NCI-H2107 (cell line): ENCODE results near the gene SIK3.
"Not testable (repeated sequence)": the region's sequence is repeated elsewhere in the genome, so short reads cannot be mapped to it uniquely, and the experiment has no call there.

Source experiments
- DNase-seq: peaks from one replicate; lab custom pipeline; 2025; lab: John Stamatoyannopoulos, UW

Gene SIK3

DNA sequence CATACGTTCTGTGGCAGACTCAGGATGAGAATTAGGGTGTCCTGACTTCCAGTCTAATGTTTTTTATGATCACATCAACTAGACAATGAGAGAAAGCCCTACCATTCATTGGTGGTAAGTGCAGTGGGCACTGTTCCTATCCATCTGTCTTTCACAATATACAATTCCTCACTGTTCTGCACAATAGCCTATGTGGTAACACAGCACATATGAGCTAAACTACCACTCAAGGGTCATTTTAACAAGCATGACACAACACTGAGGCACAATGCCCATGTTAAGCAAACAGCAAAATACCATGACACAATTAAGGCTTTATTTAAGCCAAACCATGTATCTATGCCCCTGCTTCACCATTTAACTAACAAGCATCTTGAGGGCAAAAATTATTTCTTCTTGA is 52.3 kb downstream of the SIK3 start:
- no peak for DNase-seq

DNA sequence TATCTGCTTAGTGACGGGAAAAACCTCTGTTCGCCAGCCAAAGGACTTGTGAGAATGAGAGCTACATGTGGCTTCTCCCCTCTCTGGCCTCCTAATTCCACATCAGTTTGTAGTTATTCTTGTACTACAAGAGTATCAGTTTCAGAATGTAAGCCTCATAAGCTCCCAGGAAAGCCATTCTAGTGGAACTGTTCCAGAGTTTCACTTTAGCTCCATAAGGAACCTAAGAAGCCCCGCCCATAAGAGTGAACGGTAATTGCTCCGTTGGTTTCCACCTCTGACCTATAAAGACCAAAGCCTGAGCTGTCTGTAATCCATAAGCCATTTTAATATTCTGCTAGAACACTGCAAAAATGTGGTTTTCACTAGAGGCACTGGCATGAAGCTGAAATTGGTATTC is 53.0 kb downstream of the SIK3 start:
- no peak for DNase-seq

DNA sequence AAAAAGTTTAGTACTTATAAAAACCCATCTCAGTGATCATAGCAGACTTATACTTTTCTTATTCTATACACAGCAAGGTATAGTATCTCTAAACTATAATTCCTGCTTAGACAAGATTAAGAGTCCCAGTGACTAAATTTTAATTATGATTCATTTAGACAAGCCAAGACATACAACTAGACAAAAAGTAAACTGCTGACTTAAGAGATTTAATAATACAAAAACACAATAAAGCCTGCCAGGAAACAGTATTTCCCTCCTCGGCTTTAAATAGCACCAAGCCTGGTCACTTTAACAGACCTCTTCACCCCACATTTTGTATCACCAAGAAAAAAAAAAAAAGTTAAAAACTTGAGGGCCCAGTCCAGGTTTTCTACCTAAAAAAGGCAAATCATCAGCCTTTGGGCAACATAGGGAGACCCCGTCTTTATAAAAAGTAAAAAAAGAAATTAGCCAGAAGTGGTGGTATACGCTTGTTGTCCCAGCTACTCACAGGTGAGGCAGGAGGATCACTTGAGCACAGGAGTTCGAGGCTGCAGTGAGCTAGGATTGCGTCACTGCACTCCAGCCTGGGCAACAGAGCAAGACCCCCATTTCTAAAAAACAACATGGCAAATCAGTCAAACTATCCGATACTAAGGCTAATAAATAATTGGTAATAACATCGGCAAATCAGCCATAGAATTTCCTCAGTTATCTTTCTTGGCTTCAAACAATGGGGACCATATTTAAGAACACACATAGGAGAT is 53.8 kb downstream of the SIK3 start:
- DNase-seq: no peak

DNA sequence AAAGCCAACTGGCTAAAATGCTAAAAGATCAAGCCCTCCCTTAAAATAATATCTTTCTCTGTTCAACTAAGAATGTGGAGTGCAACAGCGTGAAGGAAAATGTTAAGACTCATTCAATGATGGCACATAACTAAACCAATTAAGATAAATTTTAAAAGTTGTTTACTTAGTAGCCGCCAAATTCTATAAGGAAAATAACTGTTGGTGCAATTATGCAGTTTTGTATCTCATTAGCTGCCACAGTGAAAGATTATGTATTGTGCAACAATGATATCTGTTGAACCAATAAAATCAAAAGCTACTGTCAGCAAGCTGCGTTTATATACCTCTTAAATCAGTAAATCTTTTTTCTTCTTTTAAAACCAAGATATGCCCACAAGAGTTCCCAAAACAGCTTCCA is 55.5 kb downstream of the SIK3 start:
- DNase-seq: no peak

DNA sequence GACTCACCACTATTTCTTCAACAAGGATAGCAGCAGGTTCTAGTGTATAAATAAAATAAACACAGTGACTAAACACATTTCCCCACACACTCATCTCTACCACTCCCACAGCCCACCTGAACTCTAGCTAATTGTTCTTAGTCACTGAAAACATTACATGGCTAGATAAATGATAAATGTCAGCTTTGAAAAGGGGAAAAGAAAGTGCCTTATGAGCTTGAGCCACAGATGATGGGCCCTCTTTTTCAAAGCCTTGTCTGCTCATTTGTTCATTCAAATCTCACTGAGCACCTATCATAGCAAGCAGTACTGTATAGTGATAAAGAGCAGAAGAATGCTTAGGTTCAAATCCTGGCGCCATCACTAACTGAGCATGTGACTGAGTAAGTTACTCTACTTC is 58.3 kb downstream of the SIK3 start:
- no peak for DNase-seq

DNA sequence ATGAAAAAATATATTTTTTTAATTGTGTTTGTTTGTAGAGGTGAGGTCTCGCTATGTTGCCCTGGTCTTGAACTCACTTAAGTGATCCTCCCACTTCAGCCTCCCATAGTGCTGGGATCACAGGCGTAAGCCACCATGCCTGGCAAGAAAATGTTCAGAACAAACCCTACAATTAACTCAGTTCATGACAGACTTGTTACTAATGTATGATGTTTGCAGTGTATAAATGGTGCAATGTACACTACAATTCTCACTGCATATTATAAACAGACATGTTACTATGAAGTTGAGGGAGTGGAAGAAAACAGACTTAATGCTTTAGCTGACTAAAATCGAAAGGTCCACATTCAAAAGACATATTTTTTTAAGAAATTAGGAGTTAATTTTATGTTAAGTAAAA is 59.0 kb downstream of the SIK3 start:
- DNase-seq: no peak

DNA sequence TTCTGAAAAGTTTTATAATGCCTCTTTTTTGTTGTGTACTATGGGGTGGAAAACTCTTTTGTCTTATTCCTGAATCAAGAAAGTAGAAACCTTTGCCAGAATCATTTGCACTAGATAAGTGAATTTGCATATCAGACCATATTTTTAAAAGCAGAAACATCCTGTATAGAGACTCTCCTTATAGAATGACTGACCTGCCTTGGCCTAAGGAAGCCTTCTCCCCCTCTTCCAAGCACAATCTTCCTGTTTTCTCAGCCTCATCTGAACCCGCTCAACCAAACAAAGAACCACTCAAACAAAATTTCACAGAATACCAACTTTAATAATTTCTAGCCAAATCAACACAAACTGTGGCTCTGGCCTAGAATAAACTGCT is 60.3 kb downstream of the SIK3 start:
- no peak for DNase-seq

DNA sequence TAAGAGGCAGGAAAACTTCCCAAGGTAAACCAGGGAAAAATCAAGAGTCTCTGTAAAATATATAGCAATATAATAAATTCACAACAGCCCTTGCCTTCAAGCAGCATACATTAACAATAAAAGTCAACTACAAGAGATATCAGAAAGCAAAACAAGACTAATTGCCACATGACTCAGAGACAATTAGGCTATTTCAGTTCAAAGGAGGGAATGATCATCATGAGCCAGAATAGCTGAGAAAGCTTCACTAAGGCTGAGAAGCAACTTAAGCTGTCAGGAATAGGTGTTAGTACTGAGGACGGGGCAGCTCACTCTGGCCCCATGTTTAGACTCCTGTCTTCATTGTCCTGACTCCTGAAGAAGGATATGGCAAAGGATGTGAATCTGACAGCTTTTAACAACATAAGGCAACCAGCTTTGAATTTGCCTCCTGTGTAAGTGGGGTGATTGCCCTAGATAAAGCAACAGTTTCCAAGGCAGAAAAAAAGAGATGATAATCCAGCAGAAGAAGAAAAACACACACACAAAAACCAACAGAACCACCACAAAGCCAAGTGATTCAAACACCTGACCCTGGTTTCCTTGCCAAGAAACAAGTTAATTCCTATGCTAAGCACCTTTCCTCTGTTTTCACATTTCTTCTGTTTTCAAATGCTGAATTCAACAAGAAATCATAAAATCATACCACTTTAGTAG is 60.8 kb downstream of the SIK3 start:
- no peak for DNase-seq

DNA sequence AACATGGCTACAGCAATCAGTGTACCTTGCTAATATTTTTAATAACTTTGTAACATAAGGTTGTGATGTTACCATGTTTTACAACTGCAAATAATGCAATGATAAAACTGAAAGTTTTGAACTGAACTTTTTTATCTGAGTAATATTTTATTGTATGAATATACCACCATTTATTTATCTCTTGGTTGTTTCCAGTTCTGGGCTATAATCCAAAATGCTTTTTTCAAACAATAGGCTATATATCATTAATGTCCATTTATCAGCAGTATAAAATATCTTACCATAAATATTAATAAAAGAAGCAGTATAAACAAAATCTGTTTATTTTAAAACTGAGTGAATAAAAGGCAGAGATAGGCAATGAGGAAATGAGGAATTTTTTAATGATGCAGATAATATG is 63.3 kb downstream of the SIK3 start:
- no peak for DNase-seq

DNA sequence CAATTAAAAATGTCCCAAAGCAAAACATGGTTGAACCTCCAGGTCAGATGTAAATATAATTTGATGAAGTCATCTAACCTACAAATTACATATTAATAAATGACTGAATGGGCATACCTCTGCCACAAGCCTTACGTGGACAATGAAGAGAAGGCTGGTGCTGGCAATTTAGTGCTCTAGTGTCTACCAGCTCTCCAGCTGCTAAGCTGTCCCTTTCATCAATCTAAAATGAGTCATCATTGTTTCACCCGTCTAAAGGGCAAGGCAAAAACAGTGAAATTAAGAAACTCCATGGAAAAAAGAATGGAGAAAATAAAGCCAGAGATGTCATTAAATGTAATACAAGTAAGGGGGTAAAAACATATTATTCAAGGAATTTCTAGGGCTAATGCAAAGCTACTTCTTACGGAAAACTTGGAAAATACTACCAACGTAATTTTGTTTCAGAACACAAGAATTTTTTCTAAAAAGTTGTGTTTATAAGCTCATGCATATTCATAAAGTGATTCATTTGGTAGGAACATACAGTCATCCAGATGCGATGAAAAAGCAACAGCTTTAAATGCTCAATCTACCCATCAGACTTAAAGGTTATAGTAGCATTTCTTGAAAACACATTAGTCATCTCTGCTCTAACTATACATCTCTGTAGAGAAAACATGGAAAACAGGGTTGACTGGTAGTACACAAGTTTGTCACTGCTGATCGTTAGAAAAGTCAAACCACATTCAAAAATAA is 71.5 kb downstream of the SIK3 start:
- DNase-seq: no peak

DNA sequence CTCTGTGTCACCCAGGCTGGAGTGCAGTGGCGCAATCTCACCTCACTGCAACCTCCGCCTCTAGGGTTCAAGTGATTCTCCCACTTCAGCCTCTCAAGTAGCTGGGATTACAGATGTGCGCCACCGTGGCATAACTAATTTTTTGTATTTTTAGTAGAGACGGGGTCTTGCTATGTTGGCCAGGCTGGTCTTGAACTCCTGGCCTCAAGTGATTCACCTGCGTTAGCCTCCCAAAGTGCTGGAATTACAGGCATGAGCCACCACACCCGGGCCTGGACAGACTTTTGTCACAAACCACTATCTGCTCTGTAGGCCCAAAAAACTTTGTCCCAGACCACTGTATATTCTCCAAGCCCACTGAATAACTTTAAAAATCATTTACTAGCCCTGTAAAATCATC is 74.5 kb downstream of the SIK3 start:
- DNase-seq: not testable (repeated sequence)

DNA sequence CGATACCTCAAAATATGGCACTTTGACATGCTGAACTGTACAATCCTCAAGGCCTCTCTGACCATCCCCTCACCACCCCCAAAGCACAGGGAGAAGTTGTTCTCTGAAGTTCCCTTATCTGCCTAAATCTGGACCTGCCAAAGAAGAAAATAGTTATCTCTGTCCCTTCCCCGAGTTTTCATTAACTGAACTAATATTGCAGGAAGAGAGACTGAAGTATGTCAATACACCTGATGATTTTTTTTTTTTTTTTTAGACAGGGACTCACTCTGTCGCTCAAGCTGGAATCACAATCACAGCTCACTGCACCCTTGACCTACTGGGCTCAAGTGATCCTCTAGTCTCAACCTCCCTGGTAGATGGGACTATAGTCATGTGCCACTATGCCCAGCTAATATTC is 75.0 kb downstream of the SIK3 start:
- no peak for DNase-seq

DNA sequence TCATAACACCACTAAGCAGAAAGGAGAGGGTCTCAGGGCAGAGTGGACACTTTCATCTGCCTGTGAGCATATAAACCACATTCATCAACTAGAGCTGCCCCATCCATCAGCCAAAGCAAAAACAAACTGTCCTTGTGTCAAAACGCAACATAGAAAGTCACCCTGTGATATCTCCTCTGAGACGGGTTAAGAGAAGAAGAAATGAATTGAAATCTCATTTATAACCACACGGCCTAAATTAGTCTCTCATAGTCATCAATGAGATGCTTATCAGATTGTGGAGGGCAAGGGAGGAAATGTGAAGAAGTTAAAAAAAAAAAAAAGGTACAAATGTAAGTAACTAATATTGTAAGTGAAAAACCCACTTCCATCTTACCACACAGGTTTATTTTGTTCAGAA is 75.7 kb downstream of the SIK3 start:
- DNase-seq: no peak

DNA sequence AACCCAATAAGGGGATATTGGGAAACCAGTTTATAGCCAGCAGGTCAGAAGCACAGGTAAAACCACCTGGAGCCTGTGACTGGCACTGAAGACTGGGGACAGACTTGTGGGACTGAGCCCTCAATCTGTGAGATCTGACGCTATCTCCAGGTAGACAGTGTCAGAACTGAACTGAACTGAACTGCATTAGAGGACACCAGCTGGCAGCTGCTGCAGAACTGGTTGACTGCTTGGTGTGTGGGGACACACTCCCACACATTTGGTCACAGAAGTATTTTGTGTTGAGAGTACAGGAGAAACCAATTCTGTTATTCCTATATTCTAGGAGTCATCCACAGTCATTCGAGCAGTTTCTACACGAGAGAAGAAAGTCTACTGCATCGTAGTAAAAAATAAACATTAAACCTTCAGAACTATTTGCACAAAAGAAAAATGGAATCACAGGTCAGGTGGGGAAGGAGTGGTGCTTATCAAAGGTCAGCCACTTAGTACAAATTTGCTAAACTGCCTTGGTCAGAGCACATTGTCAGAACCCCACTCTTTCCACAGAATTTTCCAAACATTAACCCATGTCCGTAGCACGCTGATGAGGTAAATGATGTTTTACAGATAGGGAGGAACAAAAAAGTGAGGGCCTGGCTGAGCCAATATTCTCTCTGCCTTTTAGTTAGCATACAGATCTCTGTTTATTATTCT is 77.2 kb downstream of the SIK3 start:
- no peak for DNase-seq

DNA sequence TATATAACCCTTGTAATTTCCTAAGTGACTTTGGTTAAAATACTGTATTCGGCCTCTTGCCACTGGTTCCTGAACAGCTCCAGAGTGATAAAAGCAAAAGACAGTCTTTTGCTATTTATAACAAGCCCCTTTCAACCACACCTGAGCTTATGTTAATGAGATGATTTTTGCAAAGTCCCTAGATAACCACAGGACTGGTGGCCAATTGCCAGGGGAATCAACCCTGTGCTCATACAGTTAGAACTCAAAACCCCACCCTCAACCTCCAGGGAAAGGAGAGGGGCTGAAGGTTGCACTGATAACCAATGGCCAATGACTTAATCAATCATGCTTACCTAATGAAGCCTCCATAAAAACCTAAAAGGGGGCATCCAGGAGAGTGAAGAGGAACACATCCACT is 77.9 kb downstream of the SIK3 start:
- DNase-seq: no peak

DNA sequence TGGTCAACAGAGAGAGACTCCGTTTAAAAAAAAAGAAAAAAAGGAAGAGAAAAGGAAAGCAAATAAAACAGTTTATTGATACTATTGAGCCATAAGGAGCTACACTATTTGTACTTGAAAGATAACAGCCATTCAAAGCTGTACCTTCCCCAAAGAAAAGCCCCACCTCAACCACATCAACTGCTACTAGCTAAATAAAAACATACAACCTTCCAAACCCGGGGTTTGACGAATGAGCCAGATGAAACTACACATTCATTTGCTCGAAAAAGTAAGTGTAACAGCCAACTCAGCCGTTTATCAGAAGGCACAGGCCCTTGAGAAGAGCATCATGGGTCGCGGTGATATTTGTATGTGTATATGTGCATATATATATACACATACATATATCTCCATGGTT is 78.4 kb downstream of the SIK3 start:
- no peak for DNase-seq

DNA sequence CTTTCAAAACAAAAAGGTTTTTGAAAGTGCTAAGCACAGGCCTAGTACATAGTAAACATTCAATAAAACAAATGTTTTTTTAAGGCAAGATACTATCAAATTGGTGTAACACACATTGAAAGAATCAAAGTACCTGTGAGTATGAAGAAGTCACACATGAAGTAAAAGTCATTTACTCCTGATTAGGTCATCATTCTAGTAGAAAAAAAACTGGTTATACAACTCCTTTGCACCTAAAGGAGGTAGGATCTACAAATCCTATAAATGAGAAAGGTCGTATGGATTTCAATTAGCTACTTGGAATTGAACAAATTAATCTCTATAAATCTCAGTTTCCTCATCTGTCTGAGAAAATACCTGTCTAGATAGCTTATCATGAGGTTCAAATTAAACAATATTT is 80.8 kb downstream of the SIK3 start:
- DNase-seq: no peak

DNA sequence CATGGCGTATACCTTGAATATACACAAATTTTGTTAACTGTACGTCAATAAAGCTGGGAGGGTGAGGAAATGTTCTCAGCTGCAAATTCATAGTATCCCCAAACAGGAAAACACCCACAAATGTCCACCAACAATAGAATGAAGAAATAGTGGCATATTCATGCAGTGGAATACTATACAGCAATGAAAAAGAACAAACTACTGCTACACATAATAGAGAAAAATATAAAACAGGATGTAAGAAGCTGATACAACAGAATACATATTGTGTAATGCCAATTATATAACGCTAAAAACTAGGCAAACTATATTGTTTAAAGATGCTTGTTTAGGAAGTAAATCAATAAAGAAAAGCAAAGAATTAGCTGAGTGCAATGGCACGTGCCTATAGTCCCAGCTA is 81.5 kb downstream of the SIK3 start:
- no peak for DNase-seq

DNA sequence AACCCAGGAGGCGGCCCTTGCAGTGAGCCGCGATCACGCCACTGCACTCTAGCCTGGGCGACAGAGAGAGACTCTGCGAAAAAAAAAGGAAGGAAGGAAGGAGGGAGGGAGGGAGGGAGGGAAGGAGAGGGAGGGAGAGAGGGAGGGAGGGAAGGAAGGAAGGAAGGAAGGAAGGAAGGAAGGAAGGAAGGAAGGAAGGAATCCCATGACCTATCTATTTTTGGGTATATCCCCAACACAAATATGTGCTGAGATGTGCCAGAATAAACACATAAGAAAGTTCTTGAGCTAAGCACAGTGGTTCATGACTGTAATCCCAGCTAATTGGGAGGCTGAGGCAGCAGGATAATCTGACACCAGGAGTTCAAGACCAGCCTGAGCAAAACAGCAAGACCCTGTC is 82.0 kb downstream of the SIK3 start:
- no peak for DNase-seq

DNA sequence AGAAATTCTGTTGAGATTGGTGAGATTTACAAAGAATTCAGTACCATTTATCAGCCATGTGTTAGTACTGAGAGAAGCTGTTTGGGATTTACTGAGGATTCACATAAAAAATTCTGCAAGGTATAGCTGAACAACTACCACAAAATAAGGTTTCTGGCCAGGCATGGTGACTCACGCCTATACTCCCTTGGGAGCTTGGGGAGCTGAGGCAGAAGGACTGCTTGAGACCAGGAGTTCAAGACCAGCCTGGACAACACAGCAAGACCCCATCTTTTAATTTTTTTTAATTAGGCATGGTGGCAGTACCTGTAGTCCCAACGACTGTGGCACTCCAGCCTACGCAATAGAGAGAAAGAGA is 86.7 kb downstream of the SIK3 start:
- DNase-seq: no peak

DNA sequence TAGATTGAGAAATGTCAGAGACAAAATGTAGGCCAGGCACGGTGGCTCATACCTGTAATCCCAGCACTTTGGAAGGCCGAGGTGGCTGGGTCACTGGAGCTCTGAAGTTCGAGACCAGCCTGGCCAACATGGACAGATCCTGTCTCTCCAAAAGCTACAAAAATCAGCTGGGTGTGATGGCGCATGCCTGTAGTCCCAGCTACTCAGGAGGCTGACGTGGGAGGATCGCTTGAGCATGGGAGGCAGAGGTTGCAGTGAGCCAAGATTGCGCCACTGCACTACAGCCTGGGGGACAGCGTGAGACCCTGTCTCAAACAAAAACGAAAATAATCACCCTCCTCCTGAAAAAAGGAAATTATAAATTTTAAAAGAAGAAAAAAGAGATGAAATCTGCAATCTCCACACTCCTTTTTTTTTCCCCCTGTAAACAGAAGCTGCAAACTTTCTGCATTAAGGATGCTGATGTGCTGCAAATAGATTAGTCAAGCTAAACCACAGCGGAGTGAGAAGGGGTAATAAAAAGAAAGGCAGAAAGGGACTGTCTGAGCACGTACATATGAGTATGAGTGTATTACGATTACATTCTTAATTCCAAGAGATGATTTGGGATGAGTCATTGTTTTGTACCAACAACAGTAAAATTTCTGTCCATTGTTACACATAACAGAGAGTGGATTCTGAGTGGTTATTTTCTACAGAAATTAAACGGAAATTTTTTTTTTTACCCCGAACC is 87.3 kb downstream of the SIK3 start:
- no peak for DNase-seq
